ENCODE data around the gene URI1.

GRCh38 chr19:29953352-29954247, 11.6 kb downstream of the URI1 start:
- TF ChIP-seq POLR2A (IDR thresholded peaks at IDR 0.05) = no peak
- no peak for TF ChIP-seq POLR2AphosphoS5 (IDR thresholded peaks at IDR 0.05)

Measured in spleen (tissue), 3 donors.